Measurements from ENCODE around the gene ZSCAN5B.
"Not testable (repeated sequence)": the region's sequence is repeated elsewhere in the genome, so short reads cannot be mapped to it uniquely, and the experiment has no call there.

Gene ZSCAN5B

GRCh38 chr19:56217039-56217949 lies 19.7 kb upstream of the ZSCAN5B start:
- H3K27me3 ChIP-seq (replicated peaks; ENCODE audit: insufficient read depth, low read length), result peaks cover 34% of the 10 kb centered on the region; the same call in 1 of the 2 replicates
- no peaks in the 10 kb centered on the region for H3K79me2 ChIP-seq (ENCODE audit: low read length)
- no peaks in the 10 kb centered on the region for H3K36me3 ChIP-seq (replicated peaks; ENCODE audit: insufficient read depth, low read length)
- H4K20me1 ChIP-seq (ENCODE audit: insufficient read depth, low read length), result no peaks in the 10 kb centered on the region
- no peaks in the 10 kb centered on the region for H3F3A ChIP-seq (ENCODE audit: insufficient read depth, low read length)
- no peak overlapping the region for H3K27ac ChIP-seq (ENCODE audit: low read length)
- TF ChIP-seq EZH2 (optimal IDR thresholded peaks at IDR 0.05; ENCODE audit: low read depth, low read length), result no peak
- no peak for TF ChIP-seq EZH2phosphoT487 (IDR thresholded peaks at IDR 0.05; ENCODE audit: low read length)
- TF ChIP-seq CTCF (IDR thresholded peaks at IDR 0.05; ENCODE audit: low read length), result no peak
- H3K4me3 ChIP-seq (ENCODE audit: low read length), result no peak overlapping the region
- no peaks in the 10 kb centered on the region for H3K9me3 ChIP-seq (replicated peaks; ENCODE audit: insufficient read depth, low read length)
- no peaks in the 10 kb centered on the region for H3K9me2 ChIP-seq (replicated peaks; ENCODE audit: insufficient read depth, low read length)
- no peak overlapping the region for H2AFZ ChIP-seq (ENCODE audit: low read length)
- H3K9ac ChIP-seq (ENCODE audit: low read length), result no peak overlapping the region
- no peak overlapping the region for H3K4me2 ChIP-seq (ENCODE audit: low read depth, low read length)
- no peaks in the 10 kb centered on the region for H3K4me1 ChIP-seq (ENCODE audit: low read length)
- no peak for DNase-seq

GRCh38 chr19:56211718-56212117 lies 14.1 kb upstream of the ZSCAN5B start:
- Histone ChIP-seq H4K20me1 (ENCODE audit: insufficient read depth, low read length) (no peaks in the 10 kb centered on the region), H3K9ac (ENCODE audit: low read length) (no peak overlapping the region), H2AFZ (ENCODE audit: low read length) (no peak overlapping the region), H3K36me3 (replicated peaks; ENCODE audit: insufficient read depth, low read length) (no peaks in the 10 kb centered on the region), H3K27me3 (replicated peaks; ENCODE audit: insufficient read depth, low read length) (peaks cover 49% of the 10 kb centered on the region; the same call in 1 of the 2 replicates), H3K9me2 (replicated peaks; ENCODE audit: insufficient read depth, low read length) (no peaks in the 10 kb centered on the region), H3K4me2 (ENCODE audit: low read depth, low read length) (no peak overlapping the region), H3K4me1 (ENCODE audit: low read length) (no peaks in the 10 kb centered on the region), H3K9me3 (replicated peaks; ENCODE audit: insufficient read depth, low read length) (no peaks in the 10 kb centered on the region), H3K27ac (ENCODE audit: low read length) (no peak overlapping the region), H3K4me3 (ENCODE audit: low read length) (no peak overlapping the region), H3F3A (ENCODE audit: insufficient read depth, low read length) (no peaks in the 10 kb centered on the region), H3K79me2 (ENCODE audit: low read length) (no peaks in the 10 kb centered on the region)
- DNase-seq, result no peak
- TF ChIP-seq EZH2 (optimal IDR thresholded peaks at IDR 0.05; ENCODE audit: low read depth, low read length), result no peak
- TF ChIP-seq CTCF (IDR thresholded peaks at IDR 0.05; ENCODE audit: low read length), result no peak
- TF ChIP-seq EZH2phosphoT487 (IDR thresholded peaks at IDR 0.05; ENCODE audit: low read length), result no peak

GRCh38 chr19:56210036-56210435 lies 12.5 kb upstream of the ZSCAN5B start:
- H3K27ac ChIP-seq (ENCODE audit: low read length); H4K20me1 ChIP-seq (ENCODE audit: insufficient read depth, low read length); H3K36me3 ChIP-seq (replicated peaks; ENCODE audit: insufficient read depth, low read length); H3F3A ChIP-seq (ENCODE audit: insufficient read depth, low read length); H3K9me2 ChIP-seq (replicated peaks; ENCODE audit: insufficient read depth, low read length); H3K4me2 ChIP-seq (ENCODE audit: low read depth, low read length); H3K4me1 ChIP-seq (ENCODE audit: low read length); DNase-seq; H3K9ac ChIP-seq (ENCODE audit: low read length); H2AFZ ChIP-seq (ENCODE audit: low read length); H3K9me3 ChIP-seq (replicated peaks; ENCODE audit: insufficient read depth, low read length); H3K79me2 ChIP-seq (ENCODE audit: low read length); H3K4me3 ChIP-seq (ENCODE audit: low read length): not testable (repeated sequence)
- peaks cover 47% of the 10 kb centered on the region for H3K27me3 ChIP-seq (replicated peaks; ENCODE audit: insufficient read depth, low read length)

GRCh38 chr19:56209091-56209490 lies 11.5 kb upstream of the ZSCAN5B start:
- no peak overlapping the region for H3K4me2 ChIP-seq (ENCODE audit: low read depth, low read length)

GRCh38 chr19:56207581-56207980 lies 10.0 kb upstream of the ZSCAN5B start:
- H3K4me1 ChIP-seq (ENCODE audit: low read length); H3F3A ChIP-seq (ENCODE audit: insufficient read depth, low read length); H3K79me2 ChIP-seq (ENCODE audit: low read length); H3K4me3 ChIP-seq (ENCODE audit: low read length); H3K27ac ChIP-seq (ENCODE audit: low read length); H3K9me2 ChIP-seq (replicated peaks; ENCODE audit: insufficient read depth, low read length); H3K36me3 ChIP-seq (replicated peaks; ENCODE audit: insufficient read depth, low read length); H3K4me2 ChIP-seq (ENCODE audit: low read depth, low read length); H2AFZ ChIP-seq (ENCODE audit: low read length); DNase-seq; H3K9me3 ChIP-seq (replicated peaks; ENCODE audit: insufficient read depth, low read length); H3K9ac ChIP-seq (ENCODE audit: low read length); H4K20me1 ChIP-seq (ENCODE audit: insufficient read depth, low read length): not testable (repeated sequence)
- peaks cover 44% of the 10 kb centered on the region for H3K27me3 ChIP-seq (replicated peaks; ENCODE audit: insufficient read depth, low read length)

More at GRCh38 chr19:56209091-56209490, 11.5 kb upstream of the ZSCAN5B start:
- no peak overlapping the region for H3K4me3 ChIP-seq (ENCODE audit: low read length)
- no peaks in the 10 kb centered on the region for H3K4me1 ChIP-seq (ENCODE audit: low read length)
- TF ChIP-seq EZH2 (optimal IDR thresholded peaks at IDR 0.05; ENCODE audit: low read depth, low read length) (no peak), EZH2phosphoT487 (IDR thresholded peaks at IDR 0.05; ENCODE audit: low read length) (no peak), CTCF (IDR thresholded peaks at IDR 0.05; ENCODE audit: low read length) (no peak)
- peaks cover 43% of the 10 kb centered on the region for H3K27me3 ChIP-seq (replicated peaks; ENCODE audit: insufficient read depth, low read length)
- H3K9ac ChIP-seq (ENCODE audit: low read length), result no peak overlapping the region
- no peaks in the 10 kb centered on the region for H4K20me1 ChIP-seq (ENCODE audit: insufficient read depth, low read length)
- no peak overlapping the region for H2AFZ ChIP-seq (ENCODE audit: low read length)
- H3F3A ChIP-seq (ENCODE audit: insufficient read depth, low read length), result no peaks in the 10 kb centered on the region
- H3K9me3 ChIP-seq (replicated peaks; ENCODE audit: insufficient read depth, low read length), result no peaks in the 10 kb centered on the region
- H3K27ac ChIP-seq (ENCODE audit: low read length), result no peak overlapping the region
- H3K79me2 ChIP-seq (ENCODE audit: low read length), result no peaks in the 10 kb centered on the region
- no peaks in the 10 kb centered on the region for H3K9me2 ChIP-seq (replicated peaks; ENCODE audit: insufficient read depth, low read length)
- DNase-seq, result no peak
- no peaks in the 10 kb centered on the region for H3K36me3 ChIP-seq (replicated peaks; ENCODE audit: insufficient read depth, low read length)

Measured in MM.1S (cell line).